K562 (cell line): ENCODE measurements around the gene GALNT7. TPM values are rescaled to one million over a fixed set of nuclear protein-coding genes. Genes with fewer than 3 reads are reported as not detected.
A peak's percentile ranks its signal among the peaks of the same experiment; 100 is the strongest.

ENCODE experiments used
- CBFB ChIP-seq: sonication (generic); formaldehyde crosslinking; IDR thresholded peaks from 2 replicates; pipeline ENCODE4 v1.4.0; 2020; ENCODE audit warnings: mild to moderate bottlenecking, missing genetic modification reagents
- CHD7 ChIP-seq: fragments of 200-600 bp; sonication (generic); IDR thresholded peaks from one replicate; pipeline ENCODE4 v1.6.1; 2012; ENCODE audit warnings: mild to moderate bottlenecking, low read depth, low read length, inconsistent platforms
- ETV6 ChIP-seq, 3 experiments: fragments of 150-350 bp in 1 of 3; sonication (generic) in 1 of 3; formaldehyde crosslinking in 1 of 3; IDR thresholded peaks; 2 replicates each; pipeline versions ENCODE4 v1.6.1 to v1.8.0; 2014 to 2022; ENCODE audit warnings: borderline replicate concordance in 2 of 3, low read depth in 2 of 3, antibody characterized with exemption in 1 of 3, low read length in 1 of 3, mild to moderate bottlenecking in 1 of 3, missing genetic modification reagents in 1 of 3
- MYNN ChIP-seq, 2 experiments: sonication (generic); formaldehyde crosslinking in 1 of 2; IDR thresholded peaks; 2 replicates each; pipeline versions ENCODE4 v1.5.0 to v1.6.1; 2016 to 2020; ENCODE audit warnings: antibody characterized with exemption in 1 of 2, missing genetic modification reagents in 1 of 2
- NCOA1 ChIP-seq: fragments of 450-650 bp; IDR thresholded peaks from 2 replicates; pipeline ENCODE4 v1.6.1; 2016; ENCODE audit warnings: low read depth
- THRA ChIP-seq: fragments of 450-650 bp; IDR thresholded peaks from 2 replicates; pipeline ENCODE4 v1.6.1; 2017; ENCODE audit warnings: mild to moderate bottlenecking, moderate library complexity
- UBTF ChIP-seq, 2 experiments: IDR thresholded peaks; 2 replicates each; pipeline ENCODE4 v1.6.1; 2012; ENCODE audit warnings: improper control_type of control experiment in 2 of 2, low read depth in 2 of 2, low read length in 2 of 2, borderline replicate concordance in 1 of 2
- ZEB2 ChIP-seq: fragments of 450-650 bp; IDR thresholded peaks from 2 replicates; pipeline ENCODE4 v1.6.1; 2016
- ZKSCAN3 ChIP-seq: fragments of 250-450 bp; sonication (Bioruptor Pico); IDR thresholded peaks from 2 replicates; pipeline ENCODE4 v1.4.0; 2020
- ZNF12 ChIP-seq: sonication (generic); formaldehyde crosslinking; IDR thresholded peaks from 2 replicates; pipeline ENCODE4 v1.4.0; 2020; ENCODE audit warnings: mild to moderate bottlenecking, missing genetic modification reagents
- polyA plus RNA-seq, 8 experiments: library from polyadenylated mRNA; depleted of rRNA in 4 of 8; stranded (reverse) in 5 of 8; unstranded in 3 of 8; fragments of >200 nt; fragmentation: Nextera tagmentation in 2 of 8; fragmentation: Illumina TruSeq in 1 of 8; extraction: Ambion mirVana in 2 of 8; extraction: Trizol in 1 of 8; gene quantifications; 2 replicates each; pipeline versions ENCODE4 v1.2.1 to v1.2.3, GENCODE V29; 2011 to 2014; ENCODE audit warnings: inconsistent platforms in 1 of 8, missing spikeins in 1 of 8
- total RNA-seq, 7 experiments: library from RNA; depleted of rRNA in 6 of 7; stranded (reverse); fragments of >200 nt in 6 of 7; fragmentation: Illumina TruSeq in 2 of 7; extraction: Trizol in 2 of 7; gene quantifications; 2 replicates each; pipeline versions ENCODE4 v1.2.1 to v1.2.3, GENCODE V29; 2011 to 2021; ENCODE audit warnings: low replicate concordance in 1 of 7

GALNT7 gene
- total and polyA plus RNA-seq, 9 of the 15 experiments (the other 6 are each of a cell fraction or from before 2014, with no cell fraction given): 16.7 to 38.7 (median 31.1) TPM

GRCh38 chr4:173252024-173252935, 83.7 kb downstream of the GALNT7 start (continued):
- TF ChIP-seq UBTF (IDR thresholded peaks at IDR 0.05; ENCODE audit: borderline replicate concordance in 1 of 2, low read depth in 2 of 2, low read length in 2 of 2) (no peak), ZNF12 (CRISPR knock-in tag) (peak; percentile 65; the same call in 1 of the 2 replicates), MYNN (IDR thresholded peaks at IDR 0.05) (0 out of 2 replicates have a peak, but pooled peaks have one; percentile 64), MYNN (CRISPR knock-in tag; IDR thresholded peaks at IDR 0.05) (no peak), CBFB (CRISPR knock-in tag) (peak; percentile 98), THRA (no peak), CHD7 (no peak), ZEB2 (0 out of 2 replicates have a peak, but pooled peaks have one; percentile 47), ETV6 (IDR thresholded peaks at IDR 0.05; ENCODE audit: borderline replicate concordance in 1 of 2, low read depth in 2 of 2, low read length in 1 of 2) (0 out of 4 replicates have a peak, but pooled peaks of 1 of the 2 experiments have one; percentile 34), ETV6 (CRISPR knock-in tag; IDR thresholded peaks at IDR 0.05; ENCODE audit: borderline replicate concordance) (no peak), ZKSCAN3 (CRISPR knock-in tag) (no peak), NCOA1 (peak; percentile 71; the same call in 1 of the 2 replicates)
